SKM-1 treated with dmso at 0.1 percent for 144 hours (cell line): ENCODE data around the gene CRYBG2.
"Not testable (repeated sequence)": the region's sequence is repeated elsewhere in the genome, so short reads cannot be mapped to it uniquely, and the experiment has no call there.

Experiments
- DNase-seq: peaks from one replicate; lab custom pipeline; 2025; ENCODE audit not compliant: unreplicated experiment; lab: John Stamatoyannopoulos, UW

CRYBG2 gene, protein sequence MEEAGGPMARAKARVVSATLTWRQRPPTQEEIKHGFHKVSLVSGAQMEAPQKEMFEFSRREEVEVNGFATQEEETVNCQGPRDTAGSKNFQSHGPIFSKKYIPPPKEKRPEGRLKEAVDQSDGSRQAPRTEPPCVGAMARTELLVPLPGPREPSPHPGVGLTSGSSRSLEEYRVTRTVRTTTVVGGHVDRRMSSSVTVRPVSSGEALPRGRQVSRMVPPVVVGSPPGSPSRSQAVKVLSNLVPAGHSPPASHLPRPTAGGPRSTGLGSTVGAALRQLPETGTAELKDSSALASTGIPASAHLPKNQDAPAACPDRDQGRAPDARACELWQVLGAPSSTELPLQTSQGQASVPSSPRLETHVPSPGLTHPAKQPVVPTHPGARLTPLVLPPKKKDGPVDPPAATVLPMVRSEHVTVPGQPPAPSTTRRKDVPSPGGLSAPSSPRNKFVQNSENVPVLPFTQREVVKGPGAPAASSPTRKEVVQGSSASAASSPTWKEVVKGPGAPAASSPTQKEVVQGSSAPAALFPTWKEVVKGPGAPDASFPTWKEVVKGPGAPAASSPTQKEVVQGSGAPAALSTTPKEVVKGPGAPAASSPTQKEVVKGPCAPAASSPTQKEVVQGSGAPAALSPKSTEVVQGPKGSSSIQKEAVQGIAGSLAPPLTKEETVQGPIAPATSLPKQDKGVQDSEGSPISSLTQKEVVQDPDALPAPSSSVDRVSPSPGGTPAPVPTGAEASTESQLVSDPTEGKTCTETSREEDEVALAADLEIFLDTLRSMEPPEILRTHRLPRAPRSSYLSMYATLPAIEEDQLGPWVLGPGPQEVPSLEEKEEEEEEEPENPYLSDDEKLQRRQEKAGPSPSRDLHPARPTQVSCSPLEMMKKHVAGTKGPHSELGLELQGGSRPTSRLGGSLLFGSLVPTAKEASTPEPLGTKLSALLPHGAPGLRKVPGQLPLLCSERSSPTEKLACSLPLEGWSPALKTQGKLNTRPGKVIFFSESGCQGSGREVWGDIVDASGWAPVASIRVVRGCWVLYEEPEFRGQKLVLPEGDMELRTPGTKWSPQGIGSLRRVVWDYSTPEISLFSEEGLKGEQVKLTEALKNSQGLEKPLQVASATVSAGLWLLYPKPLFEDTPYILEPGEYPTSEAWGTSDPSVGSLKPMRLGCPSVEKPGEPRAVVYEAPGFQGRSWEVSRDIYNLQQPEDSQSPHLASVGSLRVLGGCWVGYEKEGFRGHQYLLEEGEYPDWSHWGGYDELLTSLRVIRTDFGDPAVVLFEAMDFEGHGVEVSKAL (N-terminal part only)

GRCh38 chr1:26353976-26354820, at the start of gene CRYBG2:
TSS of gene CRYBG2 (minus strand) at chr1:26354130. CDS start at chr1:26346657, 7,473 bp downstream.
- no peak for DNase-seq

- no peak for DNase-seq
These were observed 49.7 kb upstream of the CRYBG2 start for GRCh38 chr1:26403656-26404055.

DNA sequence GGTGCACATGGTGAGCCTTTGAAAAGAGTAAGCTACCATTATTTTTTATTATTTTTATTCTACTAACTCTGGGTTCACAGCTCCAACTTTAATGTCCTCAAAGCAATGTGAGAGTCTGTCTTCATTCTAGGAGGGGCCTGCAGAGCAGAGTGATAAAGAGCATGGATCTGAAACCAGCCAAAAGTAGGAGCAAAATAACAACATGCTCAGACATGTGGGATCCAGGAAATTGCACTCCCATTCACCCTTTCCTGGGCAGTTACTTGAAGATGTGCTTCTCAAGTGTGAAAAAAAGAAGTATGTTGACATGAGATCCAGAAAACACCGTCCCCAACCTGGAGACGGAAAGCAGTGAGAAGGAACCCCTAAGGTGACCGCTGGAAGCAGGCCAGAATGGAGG, 48.0 kb upstream of the CRYBG2 start:
- DNase-seq = no peak

GRCh38 chr1:26399034-26399433, 45.1 kb upstream of the CRYBG2 start:
- DNase-seq = no peak

GRCh38 chr1:26395754-26396153, 41.8 kb upstream of the CRYBG2 start:
- no peak for DNase-seq

GRCh38 chr1:26391450-26391849, 37.5 kb upstream of the CRYBG2 start:
- DNase-seq = peak; percentile 71

- DNase-seq = no peak
These were observed 35.8 kb upstream of the CRYBG2 start for GRCh38 chr1:26389604-26390247.

DNA sequence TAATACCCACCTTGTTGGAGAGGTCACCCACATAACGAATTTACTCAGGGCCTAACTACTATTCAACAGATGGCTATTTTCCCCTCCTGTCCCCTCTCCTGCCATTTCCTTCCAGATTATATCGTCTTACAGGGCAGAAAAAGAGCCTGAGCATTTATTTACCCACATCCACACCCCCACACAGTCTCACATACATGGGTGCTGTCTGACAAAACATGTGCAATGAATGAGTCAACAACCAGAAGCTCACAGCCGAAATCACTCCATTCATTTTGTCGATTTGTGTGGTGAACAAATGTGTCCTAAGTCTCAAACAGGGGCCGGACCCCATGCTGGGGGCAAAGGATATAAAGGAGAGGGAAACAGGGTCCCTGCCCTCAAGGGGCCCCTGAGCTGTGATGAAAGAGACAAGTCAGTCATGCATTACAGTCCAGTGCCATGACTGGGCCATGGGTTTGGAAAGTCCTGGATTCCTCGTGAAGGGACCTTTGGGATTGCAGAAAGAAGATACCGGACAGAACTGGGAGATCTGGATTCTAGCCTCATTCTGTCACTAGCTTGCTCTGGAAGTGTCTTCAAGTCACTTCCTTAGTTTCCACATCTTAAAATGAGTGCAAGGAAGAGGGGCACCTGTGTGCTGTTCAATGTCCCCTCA, 35.0 kb upstream of the CRYBG2 start:
- DNase-seq = no peak

DNA sequence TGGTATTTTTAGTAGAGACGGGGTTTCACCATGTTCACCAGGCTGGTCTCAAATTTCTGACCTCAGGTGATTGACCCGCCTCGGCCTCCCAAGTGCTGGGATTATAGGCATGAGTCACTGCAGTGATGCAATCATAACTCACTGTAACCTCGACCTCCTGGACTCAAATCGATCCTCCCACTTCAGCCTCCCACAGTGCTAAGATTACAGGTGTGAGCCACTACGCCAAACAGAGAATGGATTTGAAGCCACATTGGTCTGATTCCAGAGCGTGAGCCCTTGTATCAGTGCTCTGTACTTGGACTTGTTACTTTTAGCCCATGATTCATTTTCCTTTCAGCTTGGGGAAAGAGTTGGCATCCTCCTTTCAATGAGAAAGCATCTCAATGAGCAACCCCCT, 33.5 kb upstream of the CRYBG2 start:
- no peak for DNase-seq

GRCh38 chr1:26385063-26385462, 31.1 kb upstream of the CRYBG2 start:
- not testable (repeated sequence) for DNase-seq

DNA sequence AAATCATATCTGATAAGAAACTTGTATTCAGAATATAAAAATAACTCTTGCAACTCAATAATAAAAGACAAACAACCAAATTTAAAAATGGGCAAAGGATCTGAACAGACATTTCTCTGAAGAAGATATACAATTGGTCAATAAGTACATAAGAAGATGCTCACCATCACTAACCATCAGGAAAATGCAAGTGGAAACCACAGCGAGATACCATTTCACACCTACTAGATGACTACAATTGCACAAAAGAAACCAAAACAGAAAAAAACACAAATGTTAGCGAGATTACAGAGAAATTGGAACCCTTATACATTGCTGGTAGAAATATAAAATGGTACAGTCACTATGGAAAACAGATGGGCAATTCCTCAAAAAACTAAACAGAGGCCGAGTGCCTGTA, 30.1 kb upstream of the CRYBG2 start:
- no peak for DNase-seq

DNA sequence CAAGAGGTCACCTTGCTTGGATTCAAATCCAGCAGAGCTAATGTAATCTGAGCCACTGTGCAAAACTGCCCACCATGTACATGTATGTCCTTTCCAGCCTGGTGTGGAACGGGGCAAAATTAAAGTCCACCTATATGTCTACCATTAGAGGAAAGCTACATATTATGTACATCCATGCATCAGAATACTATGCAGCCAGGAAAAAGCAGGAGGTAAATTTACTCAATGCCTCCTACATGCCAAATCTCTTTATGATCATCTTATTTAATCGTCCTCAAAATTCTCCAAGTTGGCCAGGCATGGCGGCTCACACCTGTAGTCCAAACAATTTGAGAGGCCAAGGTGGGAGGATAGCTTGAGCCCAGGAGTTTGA, 24.9 kb upstream of the CRYBG2 start:
- no peak for DNase-seq

DNA sequence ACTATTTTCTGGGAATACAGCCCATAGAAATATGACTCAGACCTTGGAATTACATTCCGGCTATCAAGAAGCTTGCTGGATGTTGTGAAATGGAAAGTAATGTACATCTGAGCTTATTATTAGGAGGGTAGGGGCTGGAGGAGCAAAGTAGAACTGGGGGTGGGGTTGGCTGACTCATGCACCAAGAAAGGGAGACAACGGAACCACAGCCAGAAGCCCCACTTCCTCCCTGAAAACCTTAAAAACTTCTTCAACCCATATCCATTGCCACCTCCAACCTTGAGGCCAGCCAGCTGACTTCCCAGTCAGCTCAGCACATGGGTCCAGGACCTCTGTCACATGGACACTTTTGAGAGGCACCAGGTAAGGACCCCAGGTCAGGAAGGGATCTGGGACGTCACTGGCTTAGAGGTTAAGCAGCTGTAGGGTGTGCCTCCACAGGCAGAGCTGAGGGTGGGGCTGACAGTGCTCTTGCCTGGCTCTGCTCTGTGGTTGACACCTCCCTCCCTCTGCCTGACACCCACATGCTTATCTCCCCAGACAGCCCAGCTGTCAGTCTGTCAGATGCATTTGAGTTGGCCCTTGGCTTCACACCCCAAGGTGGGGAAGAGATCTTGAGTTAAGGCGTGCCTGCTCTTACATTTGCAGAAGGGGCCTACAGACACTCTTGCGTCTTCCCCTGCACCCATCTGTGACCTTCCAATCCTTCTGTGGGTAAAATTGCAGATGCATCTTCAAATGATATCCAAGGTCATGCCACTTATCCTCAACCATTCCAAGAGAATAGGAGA, 24.4 kb upstream of the CRYBG2 start:
- peak; percentile 71 for DNase-seq

DNA sequence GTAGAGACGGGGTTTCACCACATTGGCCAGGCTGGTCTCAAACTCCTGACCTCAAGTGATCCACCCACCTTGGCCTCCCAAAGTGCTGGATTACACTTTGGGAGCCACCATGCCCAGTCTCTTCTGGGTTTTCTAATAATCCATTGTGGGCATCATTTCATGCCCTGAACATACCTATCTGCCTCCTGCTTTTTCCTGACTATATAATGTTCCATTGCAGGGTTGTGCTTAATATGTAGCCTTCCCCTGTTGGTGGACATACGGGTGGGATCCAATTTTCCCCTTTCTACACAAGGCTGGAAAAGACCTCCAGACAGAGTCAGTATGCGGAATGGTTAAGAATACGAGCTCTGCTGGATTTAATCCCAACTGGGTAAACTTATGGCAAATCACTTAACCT, 22.1 kb upstream of the CRYBG2 start:
- no peak for DNase-seq

DNA sequence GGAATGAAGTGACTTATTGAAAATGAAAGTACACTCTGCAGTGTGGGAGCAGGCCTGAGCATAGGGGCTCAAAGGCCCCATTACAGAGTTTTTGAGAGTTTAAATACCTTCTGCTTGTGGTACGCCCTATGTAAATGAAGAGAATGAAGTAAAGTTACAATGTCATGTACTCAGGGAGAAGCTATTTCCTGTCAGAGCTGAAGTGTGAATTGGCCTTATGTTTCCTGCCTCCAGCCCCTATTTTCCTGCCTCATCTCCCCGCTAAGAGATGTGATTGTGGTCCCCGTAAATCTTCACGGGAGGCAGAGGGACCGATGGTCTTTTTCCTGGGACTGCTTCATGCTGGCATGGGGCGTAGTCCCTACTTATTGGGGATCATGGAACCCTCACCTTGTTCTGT, 21.2 kb upstream of the CRYBG2 start:
- DNase-seq = no peak

DNA sequence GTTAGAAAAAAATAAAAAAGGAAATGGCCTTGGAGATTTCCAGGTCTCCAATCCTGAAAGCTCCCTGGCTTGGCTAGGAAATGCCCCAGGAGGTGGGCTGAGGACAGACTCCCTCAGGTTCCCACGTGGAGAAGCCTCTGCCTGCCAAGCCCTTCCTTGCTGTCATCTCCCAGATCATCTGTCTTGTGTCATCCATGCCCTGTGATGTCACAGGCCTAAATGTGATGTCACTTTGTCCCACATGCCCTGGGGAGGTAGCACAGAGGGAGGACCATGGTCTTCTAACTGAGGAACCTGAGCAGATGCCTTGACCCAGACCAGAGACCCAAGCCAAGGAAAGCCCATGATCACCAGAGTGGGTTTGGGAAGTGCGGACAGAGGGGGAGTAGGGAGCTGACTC, 20.4 kb upstream of the CRYBG2 start:
- not testable (repeated sequence) for DNase-seq

- no peak for DNase-seq
These were observed 19.9 kb upstream of the CRYBG2 start for GRCh38 chr1:26373789-26374188.

GRCh38 chr1:26373281-26373680, 19.4 kb upstream of the CRYBG2 start:
- no peak for DNase-seq

DNA sequence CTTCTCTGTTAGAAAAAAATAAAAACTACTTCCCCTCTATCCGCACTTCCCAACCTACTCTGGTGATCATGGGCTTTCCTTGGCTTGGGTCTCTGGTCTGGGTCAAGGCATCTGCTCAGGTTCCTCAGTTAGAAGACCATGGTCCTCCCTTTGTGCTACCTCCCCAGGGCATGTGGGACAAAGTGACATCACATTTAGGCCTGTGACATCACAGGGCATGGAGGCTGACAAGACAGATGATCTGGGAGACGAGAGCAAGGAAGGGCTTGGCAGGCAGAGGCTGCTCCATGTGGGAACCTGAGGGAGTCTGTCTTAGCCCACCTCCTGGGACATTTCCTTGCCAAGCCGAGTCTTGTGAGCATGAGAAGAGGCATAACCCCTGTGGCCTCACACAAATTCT, 18.7 kb upstream of the CRYBG2 start, which contains the start of gene ZNF683:
ZNF683 (minus strand) TSS at position 140 of the 400 bp plus-strand sequence. CDS start 4,179 bp downstream, outside the sequence.
- not testable (repeated sequence) for DNase-seq
